ENCODE data around the gene CREBBP.

DNA sequence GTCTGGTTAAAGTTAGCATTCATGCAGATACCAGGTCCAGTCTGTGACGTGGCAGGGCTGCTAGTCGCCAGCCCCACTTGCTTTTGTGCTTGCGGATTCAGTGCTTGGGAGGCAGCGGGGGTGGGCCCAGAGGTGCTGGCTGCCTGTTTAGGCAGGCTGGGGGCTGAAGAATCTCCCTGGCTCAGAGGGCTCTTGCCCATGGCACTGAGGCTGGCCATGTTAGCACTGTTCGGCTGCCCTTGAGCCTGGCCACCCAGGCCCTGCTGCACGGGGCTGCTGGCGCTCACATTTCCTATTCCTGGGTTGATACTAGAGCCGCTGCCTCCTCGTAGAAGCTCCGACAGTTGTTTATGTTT lies 30.0 kb downstream of the CREBBP start:
- TF ChIP-seq, protein P1, sequence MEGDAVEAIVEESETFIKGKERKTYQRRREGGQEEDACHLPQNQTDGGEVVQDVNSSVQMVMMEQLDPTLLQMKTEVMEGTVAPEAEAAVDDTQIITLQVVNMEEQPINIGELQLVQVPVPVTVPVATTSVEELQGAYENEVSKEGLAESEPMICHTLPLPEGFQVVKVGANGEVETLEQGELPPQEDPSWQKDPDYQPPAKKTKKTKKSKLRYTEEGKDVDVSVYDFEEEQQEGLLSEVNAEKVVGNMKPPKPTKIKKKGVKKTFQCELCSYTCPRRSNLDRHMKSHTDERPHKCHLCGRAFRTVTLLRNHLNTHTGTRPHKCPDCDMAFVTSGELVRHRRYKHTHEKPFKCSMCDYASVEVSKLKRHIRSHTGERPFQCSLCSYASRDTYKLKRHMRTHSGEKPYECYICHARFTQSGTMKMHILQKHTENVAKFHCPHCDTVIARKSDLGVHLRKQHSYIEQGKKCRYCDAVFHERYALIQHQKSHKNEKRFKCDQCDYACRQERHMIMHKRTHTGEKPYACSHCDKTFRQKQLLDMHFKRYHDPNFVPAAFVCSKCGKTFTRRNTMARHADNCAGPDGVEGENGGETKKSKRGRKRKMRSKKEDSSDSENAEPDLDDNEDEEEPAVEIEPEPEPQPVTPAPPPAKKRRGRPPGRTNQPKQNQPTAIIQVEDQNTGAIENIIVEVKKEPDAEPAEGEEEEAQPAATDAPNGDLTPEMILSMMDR (IDR thresholded peaks at IDR 0.05 in 8 of 11, conservative IDR thresholded peaks at IDR 0.05 in 3 of 11) = no peak
- TF ChIP-seq POLR2AphosphoS5 (IDR thresholded peaks at IDR 0.05) = peak in 1 of 3 donors; percentile 48
